RPMI8226 (cell line): ENCODE data around the gene LMAN2L.

Experiments
- DNase-seq: peaks from one replicate; pipeline ENCODE4 v3.0.0-alpha.2; 2015

LMAN2L gene

GRCh38 chr2:96739633-96740428, at the start of gene LMAN2L:
Gene LMAN2L, minus strand, starts transcription at chr2:96740064. Its CDS starts 24 bp downstream, at chr2:96740040.
- DNase-seq = peak; percentile 98

GRCh38 chr2:96789245-96789617, 49.4 kb upstream of the LMAN2L start:
- no peak for DNase-seq

GRCh38 chr2:96788442-96789244, 48.8 kb upstream of the LMAN2L start:
- DNase-seq = no peak

- no peak for DNase-seq
Observed at GRCh38 chr2:96787411-96787810, 47.5 kb upstream of the LMAN2L start.

GRCh38 chr2:96783388-96783787, 43.5 kb upstream of the LMAN2L start:
- DNase-seq = no peak

GRCh38 chr2:96775160-96775559, 35.3 kb upstream of the LMAN2L start:
- no peak for DNase-seq

- DNase-seq = peak; percentile 68
Observed at GRCh38 chr2:96773922-96774321, 34.1 kb upstream of the LMAN2L start.

GRCh38 chr2:96772903-96773671, 33.2 kb upstream of the LMAN2L start:
- DNase-seq = peak; percentile 34

- DNase-seq = no peak
Observed at GRCh38 chr2:96771796-96772618, 32.1 kb upstream of the LMAN2L start.

- DNase-seq = no peak
Observed at GRCh38 chr2:96770442-96771202, 30.8 kb upstream of the LMAN2L start.

GRCh38 chr2:96769814-96770213, 29.9 kb upstream of the LMAN2L start:
- DNase-seq = no peak

- DNase-seq = no peak
Observed at GRCh38 chr2:96768083-96768561, 28.3 kb upstream of the LMAN2L start.

GRCh38 chr2:96767135-96767871, 27.4 kb upstream of the LMAN2L start:
- no peak for DNase-seq

GRCh38 chr2:96764253-96764637, 24.4 kb upstream of the LMAN2L start:
- DNase-seq = peak; percentile 19

- peak; percentile 50 for DNase-seq
Observed at GRCh38 chr2:96763511-96764252, 23.8 kb upstream of the LMAN2L start.

GRCh38 chr2:96762529-96763311, 22.9 kb upstream of the LMAN2L start:
- DNase-seq = peak; percentile 77

- peak; percentile 42 for DNase-seq
Observed at GRCh38 chr2:96760986-96761832, 21.3 kb upstream of the LMAN2L start.
